ENCODE measurements around the gene ANGPT4. TPM values are rescaled to one million over a fixed set of nuclear protein-coding genes. Genes with fewer than 3 reads are reported as not detected.

Gene ANGPT4
- total and polyA plus RNA-seq, 9 of the 15 experiments (the other 6 are each of a cell fraction or from before 2014, with no cell fraction given), result not detected

- no peaks in the 10 kb centered on the region for H3K9me3 ChIP-seq (replicated peaks; ENCODE audit: control insufficient read depth, insufficient read depth, low read depth, low read length)
- ChIA-PET CTCF (ENCODE audit: low intra/inter-chr PET ratio) (no interaction called here), POLR2A (no interaction called here)
- DNase-seq (ENCODE audit: extremely low read depth in 1 of 4, low spot score in 3 of 4) (no peak), ATAC-seq (no peak), FAIRE-seq (no peak)
- H3K36me3 ChIP-seq (ENCODE audit: control insufficient read depth, insufficient read depth, low read length), result no peaks in the 10 kb centered on the region
- H3K79me2 ChIP-seq (ENCODE audit: control insufficient read depth, insufficient read depth, low read length), result no peaks in the 10 kb centered on the region
- 10% methylated on average over 4 of the region's 4 CpGs for WGBS (ENCODE audit: insufficient coverage, low coverage, missing lambda C conversion rate)
- H3K4me1 ChIP-seq (replicated peaks in 1 of 2; ENCODE audit: control insufficient read depth in 2 of 2, insufficient read depth in 2 of 2, low read length in 2 of 2), result no peaks in the 10 kb centered on the region
- in situ Hi-C loops (cut with MboI) (no loop called here), intact Hi-C loops (cut with micrococcal nuclease) (no loop called here)
- no TSS peak for BruUV-seq (replicated peaks)
- H3K27ac ChIP-seq (ENCODE audit: extremely low read depth, low read depth, low read length), result no peak overlapping the region
- TF ChIP-seq NFE2L1 (tag; IDR thresholded peaks at IDR 0.05; ENCODE audit: borderline replicate concordance, low read depth) (no peak), ZNF274 (IDR thresholded peaks at IDR 0.05; ENCODE audit: borderline replicate concordance, low read depth, low read length) (no peak), BRD9 (IDR thresholded peaks at IDR 0.05; ENCODE audit: low read depth, partially characterized antibody) (no peak), STAT5A (IDR thresholded peaks at IDR 0.05; ENCODE audit: borderline replicate concordance, low read length) (no peak), FOXJ3 (CRISPR knock-in tag; IDR thresholded peaks at IDR 0.05) (no peak), CBFB (CRISPR knock-in tag; IDR thresholded peaks at IDR 0.05) (no peak), BACH1 (tag; IDR thresholded peaks at IDR 0.05) (no peak), NCOA6 (IDR thresholded peaks at IDR 0.05) (no peak), ZBTB8A (IDR thresholded peaks at IDR 0.05; ENCODE audit: partially characterized antibody) (no peak), TEAD1 (CRISPR knock-in tag; IDR thresholded peaks at IDR 0.05) (no peak), PRDM10 (IDR thresholded peaks at IDR 0.05; ENCODE audit: partially characterized antibody) (no peak), BCLAF1 (IDR thresholded peaks at IDR 0.05; ENCODE audit: borderline replicate concordance in 1 of 2, control insufficient read depth in 1 of 2, low read depth in 2 of 2, low read length in 1 of 2) (no peak)
- H3K4me2 ChIP-seq (ENCODE audit: insufficient read depth, low read length), result no peak overlapping the region
- no peaks in the 10 kb centered on the region; a peak in 2 of 5 replicates for H3K27me3 ChIP-seq (ENCODE audit: control insufficient read depth in 2 of 2, insufficient read depth in 2 of 2, low read length in 2 of 2)
- no peaks in the 10 kb centered on the region for H3K9me1 ChIP-seq (ENCODE audit: control insufficient read depth, insufficient read depth, low read length)
- no peak overlapping the region for H3K4me3 ChIP-seq
- H3K9ac ChIP-seq (ENCODE audit: insufficient read depth in 1 of 2, low read depth in 2 of 2, low read length in 2 of 2), result no peak overlapping the region
- H4K20me1 ChIP-seq (replicated peaks; ENCODE audit: control insufficient read depth, insufficient read depth, low read length), result no peaks in the 10 kb centered on the region
- no peak overlapping the region for H2AFZ ChIP-seq (ENCODE audit: low read depth, low read length)
These were observed 10.7 kb downstream of the ANGPT4 start for GRCh38 chr20:905396-905961.

All from K562 (cell line).